ENCODE data around the gene KIF4A.
"Not testable (repeated sequence)": the region's sequence is repeated elsewhere in the genome, so short reads cannot be mapped to it uniquely, and the experiment has no call there.

The KIF4A gene

GRCh38 chrX:70289793-70290770 lies at the start of gene KIF4A, which contains the start of gene PDZD11:
TSS of gene KIF4A (plus strand) at chrX:70290104. CDS start at chrX:70290459, 355 bp downstream.
TSS of gene PDZD11 (minus strand) at chrX:70289927. CDS start at chrX:70289341, 586 bp downstream.
- DNase-seq: peak; percentile 81

- DNase-seq: no peak
Observed at GRCh38 chrX:70240751-70241150, 49.2 kb upstream of the KIF4A start.

GRCh38 chrX:70241501-70241900 lies 48.4 kb upstream of the KIF4A start:
- no peak for DNase-seq

- not testable (repeated sequence) for DNase-seq
Observed at GRCh38 chrX:70243601-70244000, 46.3 kb upstream of the KIF4A start.

GRCh38 chrX:70244881-70245280 lies 45.0 kb upstream of the KIF4A start:
- DNase-seq: no peak

- DNase-seq: no peak
Observed at GRCh38 chrX:70247252-70247651, 42.7 kb upstream of the KIF4A start.

GRCh38 chrX:70252491-70252890 lies 37.4 kb upstream of the KIF4A start:
- no peak for DNase-seq

GRCh38 chrX:70253377-70254062 lies 36.4 kb upstream of the KIF4A start:
- DNase-seq: no peak

- no peak for DNase-seq
Observed at GRCh38 chrX:70254063-70254400, 35.9 kb upstream of the KIF4A start.

- DNase-seq: no peak
Observed at GRCh38 chrX:70254909-70255308, 35.0 kb upstream of the KIF4A start.

- DNase-seq: no peak
Observed at GRCh38 chrX:70255452-70255851, 34.5 kb upstream of the KIF4A start.

- no peak for DNase-seq
Observed at GRCh38 chrX:70257423-70258288, 32.2 kb upstream of the KIF4A start.

GRCh38 chrX:70260104-70260503 lies 29.8 kb upstream of the KIF4A start, which contains the start of gene P2RY4:
TSS of gene P2RY4 (minus strand) at chrX:70260204. CDS start at chrX:70259624, 580 bp downstream.
- DNase-seq: no peak

GRCh38 chrX:70262952-70263567 lies 26.8 kb upstream of the KIF4A start:
- no peak for DNase-seq

- DNase-seq: no peak
Observed at GRCh38 chrX:70264784-70265183, 25.1 kb upstream of the KIF4A start.

- DNase-seq: no peak
Observed at GRCh38 chrX:70268034-70268433, 21.9 kb upstream of the KIF4A start, which contains the start of gene ARR3. TSS of gene ARR3 (plus strand) at chrX:70268334. CDS start at chrX:70269386, 1,052 bp downstream.

GRCh38 chrX:70274029-70274428 lies 15.9 kb upstream of the KIF4A start:
- not testable (repeated sequence) for DNase-seq

GRCh38 chrX:70279081-70279480 lies 10.8 kb upstream of the KIF4A start:
- DNase-seq: no peak

GRCh38 chrX:70280573-70280972 lies 9.3 kb upstream of the KIF4A start:
- DNase-seq: no peak

GRCh38 chrX:70281951-70282350 lies 8.0 kb upstream of the KIF4A start, which contains the start of gene RAB41:
TSS of gene RAB41 (plus strand) at chrX:70282172. CDS start at chrX:70282218, 46 bp downstream.
- no peak for DNase-seq

GRCh38 chrX:70289168-70289792 lies 624 bp upstream of the KIF4A start:
- no peak for DNase-seq

- DNase-seq: no peak
Observed at GRCh38 chrX:70292788-70293187, 2.9 kb downstream of the KIF4A start.

Measured in inflammatory macrophage treated with lipopolysaccharide for 4 hours (primary cell).